Kidney (tissue), 22 donors: Measurements from ENCODE around the gene RNF40. TPM values are rescaled to one million over a fixed set of nuclear protein-coding genes. Genes with fewer than 3 reads are reported as not detected.

Experiments used
- DNase-seq, 5 donors: peaks; one replicate each; pipeline ENCODE4 v3.0.0-alpha.2; 2013 to 2020
- FAIRE-seq: peaks from 2 replicates; lab custom pipeline; 2012; peaks lifted over from hg19 to GRCh38; lab: Jason Lieb, UNC
- H3K27ac ChIP-seq, 2 donors: one replicate each; pipeline ENCODE4 v1.7.0; 2013; ENCODE audit warnings: low read depth in 2 of 2, low read length in 2 of 2, inconsistent platforms in 1 of 2
- H3K27me3 ChIP-seq: one replicate; pipeline ENCODE4 v1.7.1; 2013; ENCODE audit warnings: low read length, inconsistent platforms; ENCODE audit not compliant: control insufficient read depth, insufficient read depth
- H3K36me3 ChIP-seq, 3 donors: one replicate each; pipeline versions ENCODE4 v1.7.0 to v1.7.1; 2013; ENCODE audit warnings: low read length in 3 of 3, control low read depth in 1 of 3, inconsistent platforms in 1 of 3; ENCODE audit not compliant: insufficient read depth in 3 of 3, control insufficient read depth in 2 of 3
- H3K4me1 ChIP-seq, 3 donors: one replicate each; pipeline versions ENCODE4 v1.7.0 to v1.7.1; 2013; ENCODE audit warnings: low read length in 3 of 3, inconsistent platforms in 1 of 3, low read depth in 1 of 3; ENCODE audit not compliant: control insufficient read depth in 2 of 3, insufficient read depth in 2 of 3
- H3K4me3 ChIP-seq, 3 donors: one replicate each; pipeline versions ENCODE4 v1.7.0 to v1.8.1; 2013; ENCODE audit warnings: low read length in 3 of 3, control low read depth in 1 of 3, inconsistent platforms in 1 of 3
- H3K9ac ChIP-seq, 3 donors: one replicate each; pipeline versions ENCODE4 v1.7.0 to v1.7.1; 2013; ENCODE audit warnings: low read length in 3 of 3, control low read depth in 1 of 3, inconsistent platforms in 1 of 3
- H3K9me3 ChIP-seq, 3 donors: one replicate each; pipeline versions ENCODE4 v1.7.0 to v1.7.1; 2013; ENCODE audit warnings: low read length in 3 of 3, control low read depth in 1 of 3, inconsistent platforms in 1 of 3; ENCODE audit not compliant: control insufficient read depth in 2 of 3, insufficient read depth in 1 of 3
- intact Hi-C: fragments of 100-400 bp; cut with DNase I; formaldehyde crosslinking; loops from one replicate; pipeline ENCODE4 v1.11.1; 2022
- long read RNA-seq, 10 donors: library from polyadenylated mRNA in 1 of 10; unstranded in 1 of 10; transcript quantifications; one replicate each; pipeline ENCODE4 v2.0.0 and lab custom pipeline, GENCODE V29; 2021 to 2026
- polyA plus RNA-seq: library from polyadenylated mRNA; stranded (reverse); fragments of 350-450 nt; fragmentation: Illumina TruSeq; extraction: RNeasy Lipid Tissue Mini Kit (QIAGEN cat#74804); gene quantifications from one replicate; pipeline ENCODE4 v1.2.3, GENCODE V29; 2014; ENCODE audit warnings: low read depth, low replicate concordance; ENCODE audit not compliant: insufficient read depth
- total RNA-seq: library from RNA; stranded (reverse); fragmentation: NEBNext Ultra II Directional; extraction: Animal tissue kit (Norgen Biotek cat#: 25700); gene quantifications from one replicate; pipeline ENCODE4 v1.2.1, GENCODE V29; 2021
- TF ChIP-seq, protein P1 (sequence below): IDR thresholded peaks from 3 replicates; pipeline ENCODE4 v1.5.1; 2012; ENCODE audit warnings: mild to moderate bottlenecking, moderate library complexity, borderline replicate concordance; ENCODE audit not compliant: insufficient read depth; ENCODE audit errors: extremely low read depth
- donor health status: control.
- donor health status: control.
- donor health status: control.
- donor health status: control.
- donor health status: control.
- donor health status: DM: yes; HTN: yes; CAD: no.
- donor health status: Normal renal cell carcinoma (clear cell type).

The RNF40 gene
- 109 TPM for total RNA-seq
- polyA plus RNA-seq, result 74.3 TPM
- long read RNA-seq, donor 1, full-length matches to known transcripts, result 1 of 1 reads
- long read RNA-seq, donor 1, partial matches to known transcripts, result 0 of 1 reads
- long read RNA-seq, donor 1, other reads (novel, unspliced or antisense), result 0 of 1 reads
- long read RNA-seq, donor 2, partial matches to known transcripts, result 0 of 1 reads
- long read RNA-seq, donor 2, other reads (novel, unspliced or antisense), result 0 of 1 reads
- long read RNA-seq, donor 3, full-length matches to known transcripts, result 2 of 15 reads
- long read RNA-seq, donor 3, partial matches to known transcripts, result 13 of 15 reads
- long read RNA-seq, donor 3, other reads (novel, unspliced or antisense), result 0 of 15 reads
- long read RNA-seq, donor 4, full-length matches to known transcripts, result 4 of 9 reads
- long read RNA-seq, donor 4, partial matches to known transcripts, result 5 of 9 reads
- long read RNA-seq, donor 4, other reads (novel, unspliced or antisense), result 0 of 9 reads
- long read RNA-seq, donor 5, result 0 reads
- long read RNA-seq, donor 6, result 0 reads
- long read RNA-seq, donor 7, full-length matches to known transcripts, result 15 of 78 reads
- long read RNA-seq, donor 7, partial matches to known transcripts, result 48 of 78 reads
- long read RNA-seq, donor 7, other reads (novel, unspliced or antisense), result 15 of 78 reads
- long read RNA-seq, donor 8, partial matches to known transcripts, result 5 of 6 reads
- long read RNA-seq, donor 8, other reads (novel, unspliced or antisense), result 0 of 6 reads
- long read RNA-seq, donor 9, partial matches to known transcripts, result 5 of 6 reads
- long read RNA-seq, donor 9, other reads (novel, unspliced or antisense), result 0 of 6 reads
- long read RNA-seq, donor 10, full-length matches to known transcripts, result 2 of 14 reads
- long read RNA-seq, donor 10, partial matches to known transcripts, result 12 of 14 reads
- long read RNA-seq, donor 10, other reads (novel, unspliced or antisense), result 0 of 14 reads

DNA sequence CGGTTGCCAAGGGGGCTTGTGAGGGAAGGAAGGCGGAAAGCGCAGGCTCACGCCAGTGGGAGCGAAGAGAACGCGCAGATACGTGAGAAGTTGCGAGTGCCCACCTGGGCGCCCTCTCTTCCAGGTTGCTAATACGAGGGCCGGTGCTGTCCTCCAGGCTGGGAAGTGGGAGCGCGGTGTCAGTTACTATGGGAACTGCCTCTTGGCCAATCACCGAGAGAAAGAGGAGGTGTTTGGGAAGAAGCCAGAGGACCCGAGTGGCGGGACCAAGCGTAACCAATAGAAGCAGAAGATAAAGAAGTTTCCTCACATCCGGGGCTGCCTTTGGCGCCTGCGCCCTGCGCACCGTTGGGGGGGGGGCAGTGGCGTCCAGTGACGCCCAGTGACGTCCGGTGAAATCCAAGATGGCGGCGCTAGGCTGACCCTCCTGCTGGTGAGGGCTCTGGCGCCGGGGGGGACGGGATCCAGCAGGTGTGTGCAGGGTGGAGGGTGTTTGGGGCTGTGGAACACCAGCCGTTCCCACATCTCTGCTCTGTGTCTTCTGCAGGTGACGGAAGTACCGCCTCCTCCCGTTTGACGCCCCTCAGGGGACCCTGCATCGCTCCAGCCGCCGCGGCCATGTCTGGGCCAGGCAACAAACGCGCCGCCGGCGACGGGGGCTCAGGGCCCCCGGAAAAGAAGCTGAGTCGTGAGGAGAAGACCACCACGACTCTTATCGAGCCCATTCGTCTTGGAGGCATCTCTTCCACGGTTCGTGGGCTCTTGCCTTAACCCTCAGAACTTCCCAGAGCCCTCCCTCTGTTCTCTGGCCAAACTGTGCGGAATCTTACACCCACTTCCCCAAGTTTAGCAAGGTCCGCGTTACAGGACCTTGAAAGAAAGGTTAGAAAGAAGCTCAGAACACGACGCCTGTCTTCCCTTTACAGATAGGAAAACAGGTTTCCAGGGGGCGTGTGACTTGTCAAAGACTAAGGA is at the start of gene RNF40, which contains the start of gene CFAP119:
Gene RNF40, plus strand, starts transcription at position 395 of the 975 bp plus-strand sequence. Its CDS starts 224 bp downstream, at position 619.
Gene CFAP119, minus strand, starts transcription at position 135 of the 975 bp plus-strand sequence. CDS start 314 bp downstream, outside the sequence.
- peak within 1 kb of the TSS; percentile 77 to 88 for H3K27ac ChIP-seq
- H3K4me1 ChIP-seq, result peaks cover 4 to 18% (median 8%) of the 10 kb centered on the region in 3 donors
- FAIRE-seq (peak; percentile 95), DNase-seq (peak; percentile 98 to 99 (median 98))
- no peaks in the 10 kb centered on the region for H3K9me3 ChIP-seq
- no peaks in the 10 kb centered on the region for H3K27me3 ChIP-seq
- intact Hi-C loops, result no loop called here
- peaks cover 7 to 39% (median 29%) of the 10 kb centered on the region in 3 donors for H3K36me3 ChIP-seq
- peak within 1 kb of the TSS; percentile 92 to 95 (median 94) for H3K4me3 ChIP-seq
- TF ChIP-seq, protein P1, sequence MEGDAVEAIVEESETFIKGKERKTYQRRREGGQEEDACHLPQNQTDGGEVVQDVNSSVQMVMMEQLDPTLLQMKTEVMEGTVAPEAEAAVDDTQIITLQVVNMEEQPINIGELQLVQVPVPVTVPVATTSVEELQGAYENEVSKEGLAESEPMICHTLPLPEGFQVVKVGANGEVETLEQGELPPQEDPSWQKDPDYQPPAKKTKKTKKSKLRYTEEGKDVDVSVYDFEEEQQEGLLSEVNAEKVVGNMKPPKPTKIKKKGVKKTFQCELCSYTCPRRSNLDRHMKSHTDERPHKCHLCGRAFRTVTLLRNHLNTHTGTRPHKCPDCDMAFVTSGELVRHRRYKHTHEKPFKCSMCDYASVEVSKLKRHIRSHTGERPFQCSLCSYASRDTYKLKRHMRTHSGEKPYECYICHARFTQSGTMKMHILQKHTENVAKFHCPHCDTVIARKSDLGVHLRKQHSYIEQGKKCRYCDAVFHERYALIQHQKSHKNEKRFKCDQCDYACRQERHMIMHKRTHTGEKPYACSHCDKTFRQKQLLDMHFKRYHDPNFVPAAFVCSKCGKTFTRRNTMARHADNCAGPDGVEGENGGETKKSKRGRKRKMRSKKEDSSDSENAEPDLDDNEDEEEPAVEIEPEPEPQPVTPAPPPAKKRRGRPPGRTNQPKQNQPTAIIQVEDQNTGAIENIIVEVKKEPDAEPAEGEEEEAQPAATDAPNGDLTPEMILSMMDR, result no peak
- peak within 1 kb of the TSS; percentile 88 to 94 (median 94) for H3K9ac ChIP-seq

DNA sequence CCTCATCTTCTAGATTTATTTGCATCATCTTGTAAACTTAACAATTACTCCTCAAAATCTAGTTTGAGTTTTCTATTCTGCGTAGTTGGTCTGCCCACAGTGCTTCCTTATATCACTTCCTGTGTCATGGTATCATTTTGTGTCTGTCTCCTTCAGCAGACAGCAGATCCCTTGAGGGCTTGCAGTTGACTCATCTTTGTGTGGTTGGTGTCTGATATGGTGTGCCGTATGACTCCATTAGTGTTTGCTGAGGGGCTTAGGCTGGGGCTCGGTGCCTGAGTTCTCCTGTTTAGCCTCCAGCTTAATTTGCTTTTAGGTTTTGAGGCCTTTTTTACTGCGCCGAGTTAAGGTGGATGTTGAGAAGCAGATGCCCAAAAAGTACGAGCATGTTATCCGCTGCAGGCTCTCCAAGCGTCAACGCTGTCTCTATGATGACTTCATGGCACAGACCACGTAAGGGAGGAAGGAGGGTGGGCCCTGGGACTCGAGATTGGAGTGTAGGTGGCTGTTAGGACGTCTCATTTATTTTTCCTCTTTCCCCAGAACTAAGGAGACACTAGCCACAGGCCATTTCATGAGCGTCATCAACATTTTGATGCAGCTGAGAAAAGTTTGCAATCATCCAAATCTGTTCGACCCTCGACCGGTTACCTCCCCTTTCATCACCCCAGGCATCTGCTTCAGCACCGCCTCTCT is 46.2 kb upstream of the RNF40 start:
- H3K4me3 ChIP-seq, result no peak overlapping the region
- H3K36me3 ChIP-seq, result peaks cover 24 to 76% (median 60%) of the 10 kb centered on the region in 3 donors
- FAIRE-seq (no peak), DNase-seq (peak in 1 of 5 donors; percentile 37)
- no peaks in the 10 kb centered on the region for H3K4me1 ChIP-seq
- intact Hi-C loops, result no loop called here
- no peak overlapping the region for H3K27ac ChIP-seq
- TF ChIP-seq, protein P1, result no peak
- no peaks in the 10 kb centered on the region for H3K9me3 ChIP-seq
- no peaks in the 10 kb centered on the region for H3K27me3 ChIP-seq
- no peak overlapping the region for H3K9ac ChIP-seq
